CD4-positive, alpha-beta T cell treated with Interferon alpha-2 for 1 hour (primary cell): Measurements from ENCODE around the gene RIIAD1.
A peak's percentile ranks its signal among the peaks of the same experiment; 100 is the strongest.
"Not testable (repeated sequence)": the region's sequence is repeated elsewhere in the genome, so short reads cannot be mapped to it uniquely, and the experiment has no call there.

Experiments used
- DNase-seq, 2 donors: peaks; one replicate each; pipeline ENCODE4 v3.0.0-alpha.2; 2020 to 2022

Gene RIIAD1

GRCh38 chr1:151720974-151721787 lies at the start of gene RIIAD1:
Gene RIIAD1, plus strand, starts transcription at chr1:151721522. Its CDS starts 15 bp downstream, at chr1:151721537.
- peak; percentile 49 to 62 for DNase-seq

DNA sequence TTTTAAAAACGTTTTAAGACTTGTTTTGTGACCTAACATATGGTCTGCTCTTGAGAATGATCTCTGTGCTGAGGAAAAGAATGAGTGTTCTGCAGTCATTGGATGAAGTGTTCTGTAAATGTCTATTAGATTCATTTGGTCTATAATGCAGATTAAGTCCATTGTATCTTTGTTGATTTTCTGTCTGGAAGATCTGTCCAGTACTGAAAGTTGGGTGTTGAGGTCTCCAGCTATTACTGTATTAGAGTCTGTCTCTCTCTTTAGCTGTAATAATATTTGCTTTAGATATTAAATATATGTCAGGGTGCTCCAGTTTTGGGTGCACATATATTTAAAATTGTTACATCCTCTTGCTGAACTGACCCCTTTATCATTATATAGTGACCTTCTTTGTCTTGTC lies 47.9 kb upstream of the RIIAD1 start:
- DNase-seq: no peak

DNA sequence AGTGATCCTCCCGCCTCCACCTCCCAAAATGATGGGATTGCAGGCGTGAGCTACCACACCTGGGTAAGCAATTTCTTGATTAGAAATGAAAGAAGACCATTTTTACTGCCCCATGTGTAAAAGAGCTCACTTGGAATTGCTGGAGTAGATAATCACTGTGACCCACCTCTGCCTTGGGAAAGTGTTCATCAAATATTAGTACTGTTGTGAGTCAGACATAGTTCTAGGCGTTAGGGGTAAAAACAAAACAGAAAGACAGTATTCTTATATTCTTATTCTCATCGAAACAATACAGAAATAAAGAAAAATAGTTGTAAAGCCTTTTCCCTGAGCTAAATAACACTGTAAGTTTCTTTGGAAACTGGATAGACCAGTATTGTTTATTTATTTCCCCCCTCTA lies 40.9 kb upstream of the RIIAD1 start:
- no peak for DNase-seq

- no peak for DNase-seq
Observed at GRCh38 chr1:151680826-151681225, 40.5 kb upstream of the RIIAD1 start.

DNA sequence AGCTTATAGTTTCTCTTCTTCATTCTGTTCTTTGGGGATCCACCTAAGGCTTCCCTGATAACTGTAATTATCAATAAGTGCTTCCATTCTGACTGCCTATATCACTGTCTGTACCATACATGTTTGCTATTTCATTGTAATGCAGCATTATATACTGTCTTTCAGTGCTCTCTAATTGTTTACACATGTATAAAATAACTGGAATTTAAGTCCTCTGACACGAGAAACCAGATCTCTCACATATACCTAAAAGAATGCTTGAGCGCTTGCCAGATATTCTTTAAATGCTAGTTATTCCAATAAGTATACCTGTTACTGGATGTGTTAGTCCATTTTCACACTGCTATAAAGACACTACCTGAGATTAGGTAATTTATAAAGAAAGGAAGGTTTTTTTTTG lies 39.4 kb upstream of the RIIAD1 start:
- DNase-seq: no peak

- DNase-seq: not testable (repeated sequence)
Observed at GRCh38 chr1:151682901-151683300, 38.4 kb upstream of the RIIAD1 start.

DNA sequence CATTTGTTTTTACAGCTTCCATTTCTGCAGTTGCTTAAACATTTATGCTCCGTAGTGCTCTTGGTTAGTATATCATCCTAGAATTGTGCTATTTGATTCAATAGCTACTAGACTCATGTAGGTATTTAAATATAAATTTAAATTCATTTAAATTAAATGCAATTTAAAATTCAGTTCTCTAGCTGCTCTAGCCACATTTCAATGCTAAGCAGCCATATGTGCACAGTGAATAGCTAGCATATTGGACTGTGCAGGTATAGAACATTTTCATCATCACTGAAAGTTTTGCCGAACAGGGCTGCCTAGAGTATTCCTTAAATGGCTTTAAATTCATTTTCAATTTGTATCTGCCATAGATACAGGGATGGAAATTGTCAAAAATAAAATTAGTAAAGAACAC lies 37.2 kb upstream of the RIIAD1 start:
- no peak for DNase-seq

- DNase-seq: no peak
Observed at GRCh38 chr1:151686561-151686960, 34.8 kb upstream of the RIIAD1 start.

GRCh38 chr1:151689494-151689893 lies 31.8 kb upstream of the RIIAD1 start:
- DNase-seq: no peak

- DNase-seq: no peak
Observed at GRCh38 chr1:151692226-151692625, 29.1 kb upstream of the RIIAD1 start.

- peak in 1 of 2 donors; percentile 12 for DNase-seq
Observed at GRCh38 chr1:151693057-151693651, 28.2 kb upstream of the RIIAD1 start.

- DNase-seq: no peak
Observed at GRCh38 chr1:151701515-151701914, 19.8 kb upstream of the RIIAD1 start.

- no peak for DNase-seq
Observed at GRCh38 chr1:151702936-151703335, 18.4 kb upstream of the RIIAD1 start.

GRCh38 chr1:151703813-151704212 lies 17.5 kb upstream of the RIIAD1 start:
- DNase-seq: no peak

- DNase-seq: no peak
Observed at GRCh38 chr1:151704246-151704645, 17.1 kb upstream of the RIIAD1 start.

- no peak for DNase-seq
Observed at GRCh38 chr1:151705146-151705545, 16.2 kb upstream of the RIIAD1 start.

DNA sequence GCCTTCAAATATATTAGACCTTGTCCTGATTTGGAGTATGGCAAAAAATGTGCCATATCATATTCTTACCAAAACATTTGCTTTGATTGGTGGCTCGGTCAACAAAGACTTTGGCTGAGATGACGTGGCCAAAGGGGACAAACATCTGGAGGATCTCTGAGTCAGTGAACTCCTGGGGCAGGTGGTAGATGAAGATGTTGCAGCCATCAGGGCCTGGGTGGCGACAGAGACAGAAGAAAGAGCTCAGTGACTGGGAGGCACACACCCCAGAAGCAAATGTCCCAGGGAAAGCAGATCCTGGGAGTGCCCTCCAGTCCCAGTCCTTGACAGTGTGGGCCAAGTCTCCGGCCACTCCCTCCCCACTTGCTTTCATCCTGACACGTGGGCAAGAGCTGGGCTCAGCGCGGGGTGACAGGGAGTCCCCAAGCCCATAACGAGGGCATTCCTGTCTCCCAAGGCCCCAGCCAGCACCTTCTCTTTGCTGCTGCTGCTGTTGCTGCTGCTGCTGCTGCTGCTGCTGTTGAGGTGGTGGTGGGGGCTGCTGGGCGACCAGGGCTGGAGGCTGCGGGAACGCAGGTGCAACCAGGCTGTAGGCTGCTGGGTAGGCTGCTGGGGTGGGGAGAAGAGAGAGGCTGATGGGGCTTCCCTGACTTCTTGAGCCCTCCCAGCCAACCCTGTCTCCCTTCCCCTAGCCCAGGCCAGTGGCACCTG lies 15.4 kb upstream of the RIIAD1 start:
- no peak for DNase-seq

DNA sequence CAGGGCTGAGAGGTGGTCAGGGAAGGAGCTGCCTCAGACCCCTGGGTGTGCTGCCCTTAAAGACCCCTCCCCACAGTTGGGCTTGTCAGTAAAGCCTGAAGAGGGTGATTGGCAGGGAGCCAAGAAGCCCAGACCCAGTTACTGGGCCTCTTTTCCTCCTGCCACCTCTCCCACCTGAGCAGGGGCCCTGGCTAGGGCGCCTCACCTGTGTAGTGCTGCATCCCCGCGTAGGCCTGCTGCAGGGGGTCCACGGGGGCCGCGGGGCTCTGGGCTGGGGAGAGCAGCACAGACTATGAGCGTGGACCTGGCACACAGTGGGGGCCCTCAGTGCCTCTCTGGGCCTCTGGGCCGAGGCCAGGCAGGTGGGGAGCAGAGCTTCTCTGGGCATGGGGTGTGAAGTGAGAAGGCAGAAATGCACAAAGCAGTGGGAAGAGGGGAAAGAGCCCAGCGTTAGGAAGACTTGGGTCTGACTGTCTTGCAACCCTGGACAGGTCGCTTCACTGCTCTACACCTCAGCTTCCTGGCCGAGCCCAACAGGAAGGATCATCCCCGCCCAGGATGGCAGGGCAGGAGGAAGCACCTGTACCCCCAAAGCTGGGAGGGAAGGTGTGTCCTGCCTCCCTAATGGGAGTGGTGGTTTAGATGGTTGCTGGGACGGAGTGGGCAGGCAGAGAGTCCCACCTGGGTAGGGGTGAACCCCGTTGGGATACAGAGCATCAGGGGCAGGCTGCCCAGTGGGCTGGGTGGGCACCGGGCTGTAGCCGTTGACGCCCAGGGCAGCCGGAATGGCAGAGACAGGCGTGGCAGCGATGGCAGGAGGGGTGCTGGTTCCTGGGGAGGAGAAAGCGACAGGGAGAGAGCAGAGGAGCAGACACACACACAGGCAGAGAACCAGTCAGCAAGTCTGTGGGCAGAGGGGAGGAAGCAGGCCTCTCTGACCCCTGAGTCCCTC lies 14.6 kb upstream of the RIIAD1 start:
- no peak for DNase-seq

DNA sequence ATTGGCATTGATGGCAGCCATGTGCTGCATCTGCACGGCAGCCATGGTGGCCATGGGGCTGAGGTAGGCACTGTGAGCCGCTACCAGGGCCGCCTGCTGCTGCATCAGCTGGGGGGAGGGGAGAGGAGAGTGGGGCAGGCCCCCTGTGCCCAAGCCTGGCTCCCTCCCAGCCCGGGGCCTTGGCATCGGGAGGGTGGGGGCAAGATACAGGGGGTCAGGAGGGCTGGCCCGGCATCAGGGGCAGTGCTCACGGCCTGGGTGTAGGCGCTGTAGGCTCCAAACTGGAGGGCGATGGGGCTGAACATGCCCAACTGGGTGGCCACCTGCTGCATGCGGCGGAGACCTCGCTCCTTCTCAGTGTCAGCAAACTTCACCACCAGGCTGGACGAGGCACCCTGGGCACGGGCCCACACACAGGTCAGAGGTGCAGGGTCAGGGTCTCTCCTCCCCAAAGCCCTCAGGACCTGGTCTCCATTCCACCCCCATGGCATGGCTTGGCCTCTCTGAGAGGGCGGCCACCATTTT lies 13.7 kb upstream of the RIIAD1 start:
- no peak for DNase-seq

- no peak for DNase-seq
Observed at GRCh38 chr1:151708891-151709290, 12.4 kb upstream of the RIIAD1 start.

GRCh38 chr1:151710187-151710840 lies 11.0 kb upstream of the RIIAD1 start:
- no peak for DNase-seq
